ENCODE measurements around the gene AAK1.

- TF ChIP-seq CTCF (IDR thresholded peaks at IDR 0.05; ENCODE audit: low read depth, low read length, poor library complexity, severe bottlenecking) (no peak), EZH2phosphoT487 (IDR thresholded peaks at IDR 0.05; ENCODE audit: borderline replicate concordance, low read length) (no peak)
Observed at GRCh38 chr2:69570474-69570873, 73.1 kb downstream of the AAK1 start.

Data from DOHH2 (cell line).